Neural progenitor cell (in vitro differentiated cells): Measurements from ENCODE around the gene CHRDL2. TPM values are rescaled to one million over a fixed set of nuclear protein-coding genes. Genes with fewer than 3 reads are reported as not detected.

Source experiments
- DNase-seq: peaks from one replicate; pipeline ENCODE4 v3.0.0-alpha.2; 2016; ENCODE audit warnings: low spot score
- H2AFZ ChIP-seq: fragments of 200-600 bp; sonication (generic); replicated peaks from 2 replicates; pipeline ENCODE4 v1.6.1; 2016; ENCODE audit warnings: antibody characterized with exemption
- H3F3A ChIP-seq: fragments of 200-600 bp; sonication (generic); 2 replicates; pipeline ENCODE4 v1.6.1; 2016; ENCODE audit warnings: antibody characterized with exemption, low read depth
- H3K27ac ChIP-seq: fragments of 200-600 bp; sonication (generic); 2 replicates; pipeline ENCODE4 v1.5.1; 2016; ENCODE audit warnings: mild to moderate bottlenecking
- H3K27me3 ChIP-seq: fragments of 200-600 bp; sonication (generic); 2 replicates; pipeline ENCODE4 v1.6.1; 2016; ENCODE audit warnings: mild to moderate bottlenecking, moderate library complexity
- H3K36me3 ChIP-seq: fragments of 200-600 bp; sonication (generic); 2 replicates; pipeline ENCODE4 v1.5.1; 2016
- H3K4me1 ChIP-seq: fragments of 200-600 bp; sonication (generic); 2 replicates; pipeline ENCODE4 v1.6.1; 2016; ENCODE audit warnings: mixed run types
- H3K4me2 ChIP-seq: fragments of 200-600 bp; sonication (generic); 2 replicates; pipeline ENCODE4 v1.6.1; 2016
- H3K4me3 ChIP-seq: fragments of 200-600 bp; sonication (generic); 2 replicates; pipeline ENCODE4 v1.5.1; 2016
- H3K79me2 ChIP-seq: fragments of 200-600 bp; sonication (generic); 2 replicates; pipeline ENCODE4 v1.6.1; 2016; ENCODE audit warnings: low read depth
- H3K9ac ChIP-seq: fragments of 200-600 bp; sonication (generic); 2 replicates; pipeline ENCODE4 v1.6.1; 2016
- H3K9me3 ChIP-seq: fragments of 200-600 bp; sonication (generic); 2 replicates; pipeline ENCODE4 v1.5.1; 2016; ENCODE audit warnings: low read depth
- H4K20me1 ChIP-seq: fragments of 200-600 bp; sonication (generic); 2 replicates; pipeline ENCODE4 v1.6.1; 2016; ENCODE audit warnings: low read depth
- H3K27ac Mint-ChIP-seq: 3 replicates; pipeline ENCODE4 v1.8.0; 2021; ENCODE audit warnings: mixed read lengths
- H3K27me3 Mint-ChIP-seq: 2 replicates; pipeline ENCODE4 v1.8.0; 2022; ENCODE audit warnings: low read depth, mild to moderate bottlenecking, inconsistent platforms, moderate library complexity, mixed read lengths; ENCODE audit not compliant: insufficient read depth
- H3K36me3 Mint-ChIP-seq: 3 replicates; pipeline ENCODE4 v1.8.0; 2021; ENCODE audit warnings: mixed read lengths
- H3K4me1 Mint-ChIP-seq: 3 replicates; pipeline ENCODE4 v1.8.0; 2021; ENCODE audit warnings: mixed read lengths
- H3K4me3 Mint-ChIP-seq: 3 replicates; pipeline ENCODE4 v1.8.0; 2021; ENCODE audit warnings: mild to moderate bottlenecking, moderate library complexity, mixed read lengths
- H3K9me3 Mint-ChIP-seq: 3 replicates; pipeline ENCODE4 v1.8.0; 2020; ENCODE audit warnings: mixed read lengths
- EZH2 ChIP-seq: fragments of 200-600 bp; sonication (generic); IDR thresholded peaks from 2 replicates; pipeline ENCODE4 v1.6.1; 2017; ENCODE audit warnings: antibody characterized with exemption, mild to moderate bottlenecking, moderate library complexity
- EZH2phosphoT487 ChIP-seq: fragments of 200-600 bp; sonication (generic); IDR thresholded peaks from 2 replicates; pipeline ENCODE4 v1.6.1; 2017; ENCODE audit warnings: antibody characterized with exemption
- microRNA-seq: library from miRNA; unstranded; fragments of <30 nt; microRNA quantifications from one replicate; pipeline ENCODE4, GENCODE V29; 2016
- small RNA-seq: library from RNA; depleted of rRNA; stranded (forward); fragments of <200 nt; gene quantifications from one replicate; pipeline ENCODE3, GENCODE V24; 2015
- total RNA-seq: library from RNA; depleted of rRNA; stranded (reverse); fragments of >200 nt; gene quantifications from 2 replicates; pipeline ENCODE4 v1.2.3, GENCODE V29; 2015; ENCODE audit warnings: low replicate concordance
- TF ChIP-seq, protein P1 (sequence below): fragments of 200-600 bp; sonication (generic); IDR thresholded peaks from 2 replicates; pipeline ENCODE4 v1.5.1; 2017; ENCODE audit warnings: antibody characterized with exemption, mild to moderate bottlenecking

Gene CHRDL2
- total RNA-seq, 1 donor from 2014 or later: not detected

- H3K4me1 Mint-ChIP-seq: peaks cover 3% of the 10 kb centered on the region
- H3K9ac ChIP-seq: no peak overlapping the region
- H3K36me3 Mint-ChIP-seq: peaks cover 17% of the 10 kb centered on the region
- H3K4me1 ChIP-seq: peaks cover 13% of the 10 kb centered on the region
- no peak for DNase-seq
- H3K27me3 Mint-ChIP-seq: no peaks in the 10 kb centered on the region
- H3K4me3 Mint-ChIP-seq: no peak overlapping the region
- H3K79me2 ChIP-seq: no peaks in the 10 kb centered on the region
- no peak overlapping the region for H3K27ac ChIP-seq
- H3K9me3 Mint-ChIP-seq: no peaks in the 10 kb centered on the region
- peaks cover 7% of the 10 kb centered on the region for H4K20me1 ChIP-seq
- no peaks in the 10 kb centered on the region for H3K36me3 ChIP-seq
- TF ChIP-seq EZH2phosphoT487: no peak
- TF ChIP-seq, protein P1, sequence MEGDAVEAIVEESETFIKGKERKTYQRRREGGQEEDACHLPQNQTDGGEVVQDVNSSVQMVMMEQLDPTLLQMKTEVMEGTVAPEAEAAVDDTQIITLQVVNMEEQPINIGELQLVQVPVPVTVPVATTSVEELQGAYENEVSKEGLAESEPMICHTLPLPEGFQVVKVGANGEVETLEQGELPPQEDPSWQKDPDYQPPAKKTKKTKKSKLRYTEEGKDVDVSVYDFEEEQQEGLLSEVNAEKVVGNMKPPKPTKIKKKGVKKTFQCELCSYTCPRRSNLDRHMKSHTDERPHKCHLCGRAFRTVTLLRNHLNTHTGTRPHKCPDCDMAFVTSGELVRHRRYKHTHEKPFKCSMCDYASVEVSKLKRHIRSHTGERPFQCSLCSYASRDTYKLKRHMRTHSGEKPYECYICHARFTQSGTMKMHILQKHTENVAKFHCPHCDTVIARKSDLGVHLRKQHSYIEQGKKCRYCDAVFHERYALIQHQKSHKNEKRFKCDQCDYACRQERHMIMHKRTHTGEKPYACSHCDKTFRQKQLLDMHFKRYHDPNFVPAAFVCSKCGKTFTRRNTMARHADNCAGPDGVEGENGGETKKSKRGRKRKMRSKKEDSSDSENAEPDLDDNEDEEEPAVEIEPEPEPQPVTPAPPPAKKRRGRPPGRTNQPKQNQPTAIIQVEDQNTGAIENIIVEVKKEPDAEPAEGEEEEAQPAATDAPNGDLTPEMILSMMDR: no peak
- no peak for TF ChIP-seq EZH2
- H3K9me3 ChIP-seq: no peaks in the 10 kb centered on the region
- peak overlapping the region; percentile 43 for H3K4me2 ChIP-seq
- no peaks in the 10 kb centered on the region for H3F3A ChIP-seq
- no peak overlapping the region for H3K27ac Mint-ChIP-seq
- no peak overlapping the region for H3K4me3 ChIP-seq
- no peak overlapping the region for H2AFZ ChIP-seq
- no peaks in the 10 kb centered on the region for H3K27me3 ChIP-seq
Measured at GRCh38 chr11:74647404-74647803, 83.8 kb downstream of the CHRDL2 start.

DNA sequence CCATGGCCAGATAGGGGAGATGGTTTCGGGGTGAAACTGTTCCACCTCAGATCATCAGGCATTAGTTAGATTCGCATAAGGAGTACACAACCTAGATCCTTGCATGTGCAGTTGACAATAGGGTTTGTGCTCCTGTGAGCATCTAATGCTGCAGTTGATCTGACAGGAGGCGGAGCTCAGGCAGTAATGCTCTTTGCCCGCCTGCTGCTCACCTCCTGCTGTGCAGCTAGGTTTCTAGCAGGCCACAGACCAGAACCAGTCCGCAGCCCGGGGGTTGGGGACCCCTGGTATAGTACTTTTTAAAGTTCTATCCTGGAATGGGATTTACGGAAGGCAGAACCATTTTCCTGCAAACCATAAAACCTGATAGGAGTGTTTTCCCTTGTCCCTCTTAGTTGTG, 84.3 kb downstream of the CHRDL2 start:
- H3K4me3 Mint-ChIP-seq: no peak overlapping the region
- no peaks in the 10 kb centered on the region for H3K36me3 ChIP-seq
- H3K9me3 ChIP-seq: no peaks in the 10 kb centered on the region
- no peaks in the 10 kb centered on the region for H3F3A ChIP-seq
- peaks cover 3% of the 10 kb centered on the region for H3K4me1 Mint-ChIP-seq
- peak overlapping the region; percentile 43 for H3K4me2 ChIP-seq
- no peak overlapping the region for H3K4me3 ChIP-seq
- H3K36me3 Mint-ChIP-seq: peaks cover 17% of the 10 kb centered on the region
- H3K9ac ChIP-seq: no peak overlapping the region
- H4K20me1 ChIP-seq: peaks cover 7% of the 10 kb centered on the region
- no peaks in the 10 kb centered on the region for H3K79me2 ChIP-seq
- no peak overlapping the region for H3K27ac ChIP-seq
- H3K27ac Mint-ChIP-seq: no peak overlapping the region
- TF ChIP-seq EZH2phosphoT487: no peak
- TF ChIP-seq EZH2: no peak
- TF ChIP-seq, protein P1: no peak
- H3K27me3 Mint-ChIP-seq: no peaks in the 10 kb centered on the region
- H2AFZ ChIP-seq: no peak overlapping the region
- H3K27me3 ChIP-seq: no peaks in the 10 kb centered on the region
- peaks cover 13% of the 10 kb centered on the region for H3K4me1 ChIP-seq
- H3K9me3 Mint-ChIP-seq: no peaks in the 10 kb centered on the region
- peak; percentile 43 for DNase-seq

Small RNA genes lying within 50 kb of the gene (microRNA-seq; reads per million reads assigned to microRNA genes)
- not detected for gene MIR4696

Small RNA genes lying within 50 kb of the gene (small RNA-seq; reads per million reads assigned to genes)
- not detected for gene MIR4696
- gene RANP3: not detected
- not detected for gene RN7SKP297

Other genes with a start within 250 kb of the CHRDL2 start
- gene LIPT2, start 237.7 kb downstream of the CHRDL2 start, total RNA-seq: 15.2 and 16.9 TPM in 2 replicates
- gene POLD3, start 138.8 kb downstream of the CHRDL2 start, total RNA-seq: 45.4 and 56.9 TPM in 2 replicates
- 22.3 and 30.2 TPM in 2 replicates for gene RNF169, start 17.4 kb upstream of the CHRDL2 start, total RNA-seq
- gene XRRA1, start 217.7 kb upstream of the CHRDL2 start, total RNA-seq: 3.9 and 9.7 TPM in 2 replicates
- gene SPCS2, start 217.8 kb upstream of the CHRDL2 start, total RNA-seq: 66.9 and 100 TPM in 2 replicates